AG10803 (cell line): ENCODE results near the gene DOCK3.

Source experiments
- DNase-seq: peaks from one replicate; pipeline ENCODE4 v3.0.0; 2010; ENCODE audit warnings: low read depth
- H3K4me3 ChIP-seq: 2 replicates; pipeline ENCODE4 v1.5.1; 2011; ENCODE audit warnings: mild to moderate bottlenecking, low read length, control low read depth
- CTCF ChIP-seq: conservative IDR thresholded peaks from 2 replicates; pipeline ENCODE4 v1.5.1; 2011; ENCODE audit warnings: mild to moderate bottlenecking, low read length, control low read depth, inconsistent platforms

DOCK3 gene

GRCh38 chr3:51139616-51140015 is 464.9 kb downstream of the DOCK3 start:
- H3K4me3 ChIP-seq = no peak overlapping the region
- DNase-seq = no peak
- no peak for TF ChIP-seq CTCF

- H3K4me3 ChIP-seq = no peak overlapping the region
- TF ChIP-seq CTCF = no peak
- no peak for DNase-seq
Observed at GRCh38 chr3:51141573-51141972, 466.8 kb downstream of the DOCK3 start.

GRCh38 chr3:51145811-51146585 is 471.3 kb downstream of the DOCK3 start:
- no peak for DNase-seq
- no peak for TF ChIP-seq CTCF
- no peak overlapping the region for H3K4me3 ChIP-seq

GRCh38 chr3:51146781-51147180 is 472.1 kb downstream of the DOCK3 start:
- no peak for DNase-seq
- no peak overlapping the region for H3K4me3 ChIP-seq
- TF ChIP-seq CTCF = no peak

GRCh38 chr3:51156147-51156546 is 481.4 kb downstream of the DOCK3 start:
- no peak for DNase-seq
- no peak overlapping the region for H3K4me3 ChIP-seq
- no peak for TF ChIP-seq CTCF

GRCh38 chr3:51163051-51163450 is 488.3 kb downstream of the DOCK3 start:
- no peak overlapping the region for H3K4me3 ChIP-seq
- TF ChIP-seq CTCF = no peak
- no peak for DNase-seq

GRCh38 chr3:51173518-51174271 is 499.0 kb downstream of the DOCK3 start:
- no peak overlapping the region for H3K4me3 ChIP-seq
- DNase-seq = no peak
- TF ChIP-seq CTCF = no peak
